Measurements from ENCODE around the gene BTLA.

- no peak for TF ChIP-seq FOXM1 (IDR thresholded peaks at IDR 0.05; ENCODE audit: borderline replicate concordance)
- TF ChIP-seq FOXK2 (IDR thresholded peaks at IDR 0.05), result no peak
- no peak for TF ChIP-seq LEF1 (IDR thresholded peaks at IDR 0.05; ENCODE audit: borderline replicate concordance)
- TF ChIP-seq BHLHE40 (IDR thresholded peaks at IDR 0.05; ENCODE audit: borderline replicate concordance), result no peak
- no peak for TF ChIP-seq ZNF384 (IDR thresholded peaks at IDR 0.05)
- TF ChIP-seq SUZ12 (IDR thresholded peaks at IDR 0.05), result no peak
- TF ChIP-seq TARDBP (IDR thresholded peaks at IDR 0.05), result no peak
- TF ChIP-seq PKNOX1 (IDR thresholded peaks at IDR 0.05), result no peak
Observed at GRCh38 chr3:112498914-112499711, at the start of gene BTLA.

All from HEK293T (cell line).